Left forelimb (tissue), 1 donor: ENCODE data around the gene RPLP2.

Experiments
- DNase-seq: peaks from one replicate; pipeline ENCODE4 v3.0.0-alpha.2; 2018; ENCODE audit warnings: low spot score

RPLP2 gene

DNA sequence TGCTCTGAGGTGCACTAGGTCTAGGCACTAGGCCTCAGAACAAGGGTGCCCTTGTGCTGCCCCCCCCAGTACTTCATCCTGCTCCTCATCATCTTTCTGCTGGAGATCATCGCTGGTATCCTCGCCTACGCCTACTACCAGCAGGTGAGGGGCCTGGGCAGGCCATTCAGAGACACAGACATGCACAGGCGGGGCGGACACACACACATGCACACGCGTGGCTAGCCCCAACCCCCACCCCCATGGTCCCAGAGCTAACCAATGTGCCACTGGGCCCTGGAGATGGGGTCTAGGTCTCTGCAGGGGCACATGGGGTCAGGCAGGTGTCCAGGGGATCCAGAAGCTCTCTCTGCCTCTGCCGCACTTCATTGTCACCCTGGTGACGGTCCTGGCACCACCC, 26.9 kb downstream of the RPLP2 start:
- DNase-seq, result no peak

DNA sequence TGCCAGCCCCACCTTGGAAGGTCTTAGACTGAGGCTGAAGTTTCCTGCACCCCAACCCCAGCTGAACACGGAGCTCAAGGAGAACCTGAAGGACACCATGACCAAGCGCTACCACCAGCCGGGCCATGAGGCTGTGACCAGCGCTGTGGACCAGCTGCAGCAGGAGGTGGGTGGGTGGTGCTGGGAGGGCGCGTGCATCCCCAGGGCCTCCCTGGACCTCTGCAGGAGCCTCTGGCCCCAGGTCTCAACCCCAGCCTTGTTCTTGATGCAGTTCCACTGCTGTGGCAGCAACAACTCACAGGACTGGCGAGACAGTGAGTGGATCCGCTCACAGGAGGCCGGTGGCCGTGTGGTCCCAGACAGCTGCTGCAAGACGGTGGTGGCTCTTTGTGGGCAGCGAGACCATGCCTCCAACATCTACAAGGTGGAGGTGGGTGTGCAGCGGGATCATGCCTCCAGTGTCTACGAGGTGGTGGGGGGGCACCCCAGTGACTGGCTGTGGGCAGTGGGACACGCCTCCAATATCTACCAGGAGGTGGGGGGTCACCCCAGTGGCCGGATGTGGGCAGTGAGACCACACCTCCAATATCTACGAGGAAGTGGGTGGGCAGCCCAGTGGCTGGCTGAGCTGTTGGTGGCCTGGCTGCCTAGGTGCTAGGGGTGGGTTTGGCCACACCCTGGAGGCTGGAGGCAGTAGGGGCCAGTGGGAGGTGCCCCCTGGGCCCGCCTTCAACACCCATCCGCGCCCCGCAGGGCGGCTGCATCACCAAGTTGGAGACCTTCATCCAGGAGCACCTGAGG, 27.6 kb downstream of the RPLP2 start:
- DNase-seq, result no peak

DNA sequence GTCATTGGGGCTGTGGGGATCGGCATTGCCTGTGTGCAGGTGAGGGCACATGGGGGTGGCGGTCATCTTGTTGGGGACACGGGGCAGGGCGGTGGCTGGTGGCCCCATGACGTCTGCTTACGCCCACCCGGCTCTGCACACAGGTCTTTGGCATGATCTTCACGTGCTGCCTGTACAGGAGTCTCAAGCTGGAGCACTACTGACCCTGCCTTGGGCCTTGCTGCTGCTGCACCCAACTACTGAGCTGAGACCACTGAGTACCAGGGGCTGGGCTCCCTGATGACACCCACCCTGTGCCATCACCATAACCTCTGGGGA, 28.2 kb downstream of the RPLP2 start:
- no peak for DNase-seq

DNA sequence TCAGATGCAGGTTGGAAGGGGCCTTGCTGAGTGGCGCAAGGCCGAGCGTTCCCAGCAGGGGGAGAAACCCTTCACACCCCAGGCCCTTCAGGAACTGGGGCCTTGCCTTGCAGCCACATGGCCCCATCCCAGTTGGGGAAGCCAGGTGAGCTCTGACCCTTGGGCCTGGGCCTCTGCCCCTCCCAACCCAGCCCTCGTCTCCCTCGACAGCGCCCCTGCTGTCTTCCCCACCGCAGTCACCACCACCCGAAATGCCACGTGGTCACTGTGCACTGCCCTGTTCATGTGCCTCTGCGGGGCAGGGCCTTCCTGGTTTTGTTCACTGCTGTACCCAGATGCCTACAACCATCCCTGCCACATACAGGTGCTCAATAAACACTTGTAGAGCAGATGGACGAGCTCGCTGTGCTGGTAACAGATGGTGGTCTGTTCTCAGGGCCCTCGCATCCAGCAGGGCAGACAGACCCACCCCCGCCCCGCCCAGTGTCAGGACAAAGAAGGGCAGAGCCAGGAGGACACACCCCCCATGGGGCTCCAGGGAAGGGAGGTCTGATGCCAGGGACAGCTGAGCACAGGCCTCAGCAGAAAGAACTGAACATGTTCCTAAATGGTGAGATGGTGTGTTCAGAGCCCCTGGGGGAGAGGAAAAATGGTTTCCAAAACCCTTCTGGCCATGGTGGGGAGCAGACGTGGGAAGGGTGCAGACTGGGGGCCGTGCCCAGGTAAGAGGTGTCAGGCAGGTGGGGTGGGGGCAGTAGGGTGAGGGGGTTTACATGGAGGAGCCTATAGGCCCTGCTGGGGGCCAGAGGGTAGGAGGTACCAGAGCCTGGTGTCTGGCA, 28.9 kb downstream of the RPLP2 start:
- no peak for DNase-seq

DNA sequence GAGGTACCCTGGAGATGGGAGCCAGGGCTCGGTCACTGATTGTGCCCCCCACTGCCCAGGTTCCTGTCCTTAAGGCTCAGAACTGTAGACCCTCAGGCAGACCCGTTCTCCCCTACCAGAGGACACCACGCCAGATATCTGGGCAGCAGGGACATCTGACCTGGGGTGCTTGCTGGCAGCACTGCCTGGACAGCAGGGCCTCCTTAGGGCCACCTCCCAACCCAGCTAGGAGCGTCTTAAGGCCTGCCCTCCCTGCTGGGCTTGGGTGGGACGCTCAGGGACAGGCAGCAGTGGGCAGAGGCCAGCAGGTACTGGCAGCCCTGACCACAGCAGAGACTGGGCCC, 29.5 kb downstream of the RPLP2 start:
- no peak for DNase-seq

DNA sequence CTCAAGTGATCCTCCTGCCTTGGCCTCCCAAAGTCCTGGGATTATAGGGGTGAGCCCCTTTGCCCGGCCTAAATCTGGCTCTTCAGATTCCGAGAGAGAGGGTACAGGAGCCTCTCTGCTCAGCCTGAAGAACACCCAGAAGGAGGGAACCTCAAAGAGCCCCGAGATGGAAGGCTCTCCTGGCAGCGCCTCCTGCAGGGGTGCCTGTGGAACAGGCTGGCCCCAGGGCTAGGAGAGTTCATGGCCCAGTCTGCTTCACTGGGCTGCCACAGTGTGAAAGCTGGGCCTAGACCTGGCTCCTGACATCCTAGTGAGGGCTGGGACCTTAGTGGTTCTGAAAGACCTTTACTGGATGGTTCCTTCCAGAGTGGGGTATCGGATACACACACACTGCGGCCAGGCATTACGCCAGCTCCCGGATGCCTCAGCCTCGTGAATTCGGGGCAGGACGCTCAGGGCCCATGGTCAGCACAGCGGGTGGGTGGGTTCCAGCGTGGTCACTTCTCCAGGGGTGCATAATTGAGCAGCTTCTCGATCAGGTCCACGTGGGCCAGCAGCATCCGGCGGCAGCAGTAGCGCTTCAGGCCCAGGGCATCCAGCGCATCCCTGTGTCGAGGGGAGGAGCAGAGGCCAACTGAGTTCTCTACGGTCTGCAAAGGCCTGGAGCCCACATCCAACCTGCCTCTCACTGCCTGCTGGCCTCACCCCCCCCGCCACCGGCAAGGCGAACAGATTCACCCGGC, 30.3 kb downstream of the RPLP2 start:
- no peak for DNase-seq

DNA sequence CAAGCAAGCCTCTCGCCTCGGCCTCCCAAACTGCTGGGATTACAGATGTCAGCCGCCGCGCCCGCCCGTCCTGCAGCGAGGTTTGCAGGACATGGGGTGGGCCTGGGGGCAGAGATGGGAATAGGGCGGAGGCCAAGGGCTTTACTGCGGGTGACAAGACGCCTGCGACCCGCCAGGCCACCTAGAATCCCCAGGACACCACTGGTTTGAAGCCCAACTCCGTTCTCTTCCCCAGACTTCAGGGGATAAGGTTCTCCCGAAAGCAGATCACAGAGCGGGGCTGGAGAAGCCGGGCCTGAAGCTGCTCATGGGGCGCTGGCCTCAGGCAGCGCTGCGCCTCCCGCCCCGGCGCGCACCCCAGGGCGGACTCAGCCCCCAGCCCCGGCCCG, 32.2 kb downstream of the RPLP2 start:
- no peak for DNase-seq

DNA sequence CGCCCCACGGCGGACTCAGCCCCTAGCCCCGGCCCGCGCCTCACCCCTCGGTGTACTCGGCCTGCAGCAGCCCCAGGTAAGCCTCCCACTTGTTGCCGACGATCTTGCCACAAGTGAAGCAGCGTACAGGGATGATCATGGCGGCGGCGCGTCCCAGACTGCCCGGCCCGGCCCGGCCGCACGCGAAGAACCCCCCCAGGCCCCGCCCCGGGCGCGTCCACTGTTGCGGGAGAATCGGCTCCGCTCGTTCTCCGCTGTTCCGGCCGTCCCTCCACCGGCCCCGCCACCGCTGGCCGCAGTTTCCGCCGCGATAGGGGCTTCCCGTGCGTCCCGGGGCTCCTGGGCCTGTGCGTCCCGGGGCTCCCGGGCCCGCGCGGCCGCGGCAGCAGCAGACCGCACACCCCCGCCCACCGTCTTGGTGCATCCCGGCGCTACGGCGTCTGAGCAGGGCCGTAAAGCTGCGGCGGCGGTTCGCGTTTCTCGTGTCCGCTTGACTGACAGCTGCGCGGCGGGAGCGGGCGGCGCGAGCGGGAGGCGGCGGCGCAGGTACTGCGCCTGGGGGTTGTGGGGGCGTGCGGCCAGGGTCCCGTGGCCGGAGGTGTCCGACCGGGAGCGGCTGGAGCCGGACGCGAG, 32.7 kb downstream of the RPLP2 start, which contains the start of the genes POLR2L and TSPAN4:
POLR2L (minus strand) TSS at position 160 of the 633 bp plus-strand sequence; CDS start at position 139, 21 bp downstream.
TSPAN4 (plus strand) TSS at position 483 of the 633 bp plus-strand sequence. CDS start 7,453 bp downstream, outside the sequence.
- peak; percentile 95 for DNase-seq

DNA sequence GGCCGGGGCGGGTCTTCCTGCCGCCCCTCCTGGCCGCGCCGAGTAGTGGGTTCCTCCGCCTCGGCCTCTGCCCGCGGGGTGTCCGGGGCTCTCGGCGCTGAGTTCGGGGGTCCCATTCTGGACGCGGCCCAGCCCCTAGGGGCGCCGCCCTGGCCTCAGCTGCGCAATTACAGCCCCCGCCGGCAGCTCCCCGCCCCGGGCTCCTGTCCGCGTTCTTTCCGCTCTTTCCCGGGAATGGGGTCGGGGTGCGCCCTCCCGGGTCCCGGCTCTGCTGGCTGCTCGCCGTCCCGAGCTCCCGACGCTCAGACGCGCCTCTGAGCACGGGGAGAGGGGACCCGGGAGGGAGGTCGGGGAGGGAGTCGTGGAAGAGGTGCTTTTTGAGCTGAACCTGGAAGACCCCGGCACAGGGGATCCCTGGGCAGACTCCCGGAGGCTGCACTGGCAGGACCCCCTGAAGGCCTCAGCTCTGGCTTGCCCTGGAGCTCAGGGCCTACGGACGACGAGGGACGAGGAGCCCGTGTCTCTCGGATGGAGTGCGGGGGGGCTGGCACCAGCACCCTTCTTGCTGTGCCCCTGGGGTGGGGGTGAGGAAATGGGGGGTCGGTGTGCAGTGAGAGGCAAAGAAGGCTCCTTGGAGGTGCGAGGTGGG, 33.4 kb downstream of the RPLP2 start:
- no peak for DNase-seq

DNA sequence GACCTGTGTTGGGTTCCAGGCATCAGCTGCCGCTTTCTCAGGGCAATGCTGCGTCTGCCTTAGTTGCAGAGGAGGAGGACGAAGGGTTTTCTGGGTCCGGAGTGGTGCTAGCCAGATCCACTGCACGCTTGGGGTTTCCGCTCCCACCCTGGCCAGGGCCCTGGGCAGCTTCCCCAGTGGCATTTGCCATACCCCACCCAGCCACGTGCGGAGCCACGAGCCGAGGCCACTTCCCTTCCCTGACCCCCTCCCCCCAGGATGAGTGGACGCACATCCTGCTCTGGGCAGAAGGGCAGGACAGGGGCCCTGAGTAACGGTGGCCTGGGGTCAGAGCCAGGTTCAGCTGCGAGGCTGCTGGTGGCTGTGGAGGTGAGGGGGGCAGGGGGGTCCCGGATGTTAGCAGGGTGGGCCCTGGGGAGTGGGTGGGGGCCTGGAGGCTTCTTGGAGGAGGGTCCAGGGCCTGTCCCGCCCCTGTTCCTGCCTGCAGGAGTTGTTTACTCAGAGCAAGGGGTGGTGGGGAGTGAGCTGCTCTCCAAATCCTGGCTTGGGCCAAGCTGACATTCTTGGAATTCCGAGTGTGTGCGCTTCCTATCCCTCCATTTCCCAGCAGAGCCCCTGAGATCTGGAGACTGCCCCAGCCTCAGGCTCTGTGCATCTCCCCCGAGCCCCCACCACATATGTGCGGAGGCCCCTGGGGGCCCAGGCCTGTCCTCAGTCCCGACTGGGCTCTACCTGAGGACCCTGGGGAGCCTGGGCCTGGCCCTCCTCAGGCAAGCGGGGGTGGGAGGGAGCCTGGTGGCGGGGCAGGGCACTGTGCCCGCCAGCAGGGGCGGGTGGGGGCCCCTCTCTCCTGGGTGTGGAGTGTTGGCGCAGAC, 34.3 kb downstream of the RPLP2 start:
- peak; percentile 88 for DNase-seq

DNA sequence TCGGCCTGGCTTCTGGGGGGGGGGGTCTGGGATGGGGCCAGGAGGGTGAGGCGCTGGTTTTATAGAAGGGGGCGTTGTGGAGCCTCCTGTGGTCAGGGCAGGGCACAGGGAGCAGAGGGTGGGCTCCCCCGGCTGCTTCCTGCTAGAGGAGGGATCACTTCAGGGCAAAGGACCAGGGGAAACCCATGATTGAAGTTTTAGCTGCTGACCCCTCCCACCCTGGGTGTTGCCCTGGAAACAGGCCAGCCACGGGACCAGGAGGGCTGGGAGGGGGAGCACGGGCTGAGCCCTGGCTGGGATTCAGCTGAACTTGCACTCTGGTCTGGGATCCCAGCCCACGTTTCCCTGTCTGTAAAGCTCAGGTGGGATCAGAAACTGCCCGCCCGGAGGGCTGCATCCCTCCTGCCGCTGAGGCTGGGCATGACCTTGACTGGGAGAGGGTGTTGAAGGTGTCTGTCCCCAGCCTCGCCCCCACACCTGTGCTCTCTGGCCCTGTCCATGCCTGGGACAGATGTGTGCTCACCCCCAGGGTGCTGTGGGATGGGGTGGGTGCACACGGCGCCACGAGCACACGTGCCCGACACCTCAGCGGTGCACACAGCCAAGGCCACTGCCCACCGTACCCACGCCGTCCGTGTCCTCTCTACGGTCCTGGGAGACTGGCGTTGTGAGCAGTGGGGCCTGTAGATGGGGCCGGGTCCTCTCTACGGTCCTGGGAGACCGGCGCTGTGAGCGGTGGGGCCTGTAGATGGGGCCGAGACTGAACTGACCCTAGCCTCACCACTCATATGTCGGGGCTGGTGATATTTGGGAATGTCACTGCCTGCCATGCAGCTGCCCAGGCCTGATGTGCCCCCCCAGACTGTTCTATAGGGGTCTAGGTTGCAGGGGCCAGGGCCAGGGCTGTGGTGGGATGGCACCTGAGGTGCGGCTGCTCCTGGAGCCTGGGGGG, 35.2 kb downstream of the RPLP2 start:
- DNase-seq, result peak; percentile 93

DNA sequence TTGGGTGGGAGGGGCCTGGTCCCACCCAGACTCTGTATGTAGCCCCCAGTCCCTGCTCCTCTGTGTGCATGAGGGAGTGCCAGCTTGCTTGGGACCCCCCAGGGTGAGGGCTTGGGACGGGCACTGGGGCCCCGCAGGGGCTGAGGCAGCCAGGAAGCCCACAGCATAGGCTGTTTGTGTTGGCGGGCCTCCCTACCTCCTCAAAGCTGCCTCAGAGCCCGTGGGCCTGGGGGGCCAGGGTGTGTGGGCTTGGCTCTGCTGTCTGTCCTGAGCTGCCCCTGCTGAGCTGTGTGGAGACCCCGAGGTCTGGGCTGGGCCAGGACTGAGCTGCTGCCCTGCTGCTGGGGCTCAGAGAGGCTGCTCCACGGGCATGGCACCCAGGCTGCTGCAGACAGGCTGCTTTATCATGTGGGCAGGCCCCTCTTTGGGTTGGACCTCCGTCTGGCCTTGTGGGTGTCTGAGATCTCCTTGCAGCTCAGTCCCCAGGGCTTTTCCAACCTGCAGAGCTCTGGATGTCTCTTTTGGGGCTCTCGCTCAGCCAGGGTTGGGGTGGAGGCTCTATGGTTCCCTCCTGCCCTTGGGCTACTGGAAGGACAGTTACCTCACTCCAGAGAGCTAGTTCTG, 36.2 kb downstream of the RPLP2 start:
- DNase-seq, result no peak

DNA sequence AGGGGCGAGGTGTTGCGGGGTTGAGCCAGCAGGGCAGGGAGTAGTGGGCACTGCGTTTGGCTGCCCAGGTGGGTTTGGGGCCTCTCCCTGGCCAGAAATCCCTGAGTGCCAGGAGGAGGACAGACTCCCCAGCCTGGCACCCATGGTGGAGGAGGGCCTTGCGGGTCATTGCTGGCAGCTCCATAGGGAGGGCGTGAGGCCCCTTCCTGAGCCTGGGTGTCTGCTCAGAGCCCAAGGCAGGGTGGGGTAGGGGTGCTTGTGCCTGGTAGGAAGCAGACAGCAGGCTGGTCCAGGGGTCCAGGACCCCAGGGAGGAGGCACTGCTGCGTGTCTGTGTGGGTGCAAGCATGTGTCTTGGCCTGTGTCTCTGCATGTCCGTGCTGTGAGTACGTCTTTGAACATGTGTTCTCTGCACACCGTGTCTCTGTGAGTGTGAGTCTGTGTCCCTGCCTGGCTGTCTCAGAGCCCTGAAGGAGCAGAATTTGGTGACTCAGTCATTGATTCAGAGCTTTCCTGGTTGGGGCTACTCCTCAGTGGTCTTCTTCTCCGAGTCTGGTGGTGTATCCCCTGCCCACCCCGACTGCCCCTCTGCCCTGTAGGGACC, 36.8 kb downstream of the RPLP2 start:
- no peak for DNase-seq

DNA sequence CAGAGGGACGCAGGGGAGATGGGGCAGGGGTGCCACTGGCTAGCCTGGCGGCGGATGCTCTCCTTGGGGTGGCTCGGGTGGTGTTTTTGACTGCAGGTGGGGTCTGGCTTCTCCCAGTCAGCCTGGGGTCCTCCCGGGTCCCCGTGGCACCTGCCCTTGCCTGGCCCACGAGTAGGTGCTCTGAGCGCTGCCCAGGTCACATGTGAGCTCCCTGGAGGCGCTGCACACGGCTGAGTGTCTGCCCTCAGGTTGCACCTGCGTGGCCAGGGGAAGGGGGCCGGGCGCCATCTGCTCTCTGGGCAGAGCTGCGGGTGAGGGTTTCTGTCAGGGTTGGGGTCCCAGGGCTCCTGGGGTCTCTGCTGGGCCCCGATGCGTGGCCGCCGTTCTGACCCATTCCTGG, 38.1 kb downstream of the RPLP2 start:
- DNase-seq, result no peak

DNA sequence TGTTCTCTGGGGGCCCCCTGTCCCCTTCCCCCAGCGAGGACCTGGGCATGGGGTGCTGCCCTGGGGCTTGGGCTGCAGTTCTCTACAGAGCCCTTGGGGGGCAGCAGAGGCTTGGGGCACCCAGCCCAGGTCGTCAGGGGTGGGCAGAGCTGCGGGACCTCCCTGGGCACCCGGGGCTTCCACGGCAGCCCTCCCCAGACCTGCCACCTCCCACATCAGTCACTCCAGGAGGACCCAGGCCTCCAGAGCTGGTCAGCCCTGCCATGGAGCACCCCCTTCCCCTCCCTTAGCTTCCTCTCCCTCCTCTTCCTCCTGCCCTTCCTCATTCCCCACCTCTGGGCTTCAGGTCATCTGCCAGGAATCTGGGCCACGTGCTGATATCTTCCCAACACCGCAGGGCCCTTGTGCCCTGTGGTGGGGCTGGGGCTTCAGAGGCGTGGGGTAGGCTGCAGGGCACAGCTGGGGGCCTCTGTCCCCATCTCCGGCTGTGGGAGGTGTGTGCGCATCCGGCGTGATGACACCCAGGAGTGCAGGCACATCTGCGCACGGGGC, 38.7 kb downstream of the RPLP2 start:
- no peak for DNase-seq

DNA sequence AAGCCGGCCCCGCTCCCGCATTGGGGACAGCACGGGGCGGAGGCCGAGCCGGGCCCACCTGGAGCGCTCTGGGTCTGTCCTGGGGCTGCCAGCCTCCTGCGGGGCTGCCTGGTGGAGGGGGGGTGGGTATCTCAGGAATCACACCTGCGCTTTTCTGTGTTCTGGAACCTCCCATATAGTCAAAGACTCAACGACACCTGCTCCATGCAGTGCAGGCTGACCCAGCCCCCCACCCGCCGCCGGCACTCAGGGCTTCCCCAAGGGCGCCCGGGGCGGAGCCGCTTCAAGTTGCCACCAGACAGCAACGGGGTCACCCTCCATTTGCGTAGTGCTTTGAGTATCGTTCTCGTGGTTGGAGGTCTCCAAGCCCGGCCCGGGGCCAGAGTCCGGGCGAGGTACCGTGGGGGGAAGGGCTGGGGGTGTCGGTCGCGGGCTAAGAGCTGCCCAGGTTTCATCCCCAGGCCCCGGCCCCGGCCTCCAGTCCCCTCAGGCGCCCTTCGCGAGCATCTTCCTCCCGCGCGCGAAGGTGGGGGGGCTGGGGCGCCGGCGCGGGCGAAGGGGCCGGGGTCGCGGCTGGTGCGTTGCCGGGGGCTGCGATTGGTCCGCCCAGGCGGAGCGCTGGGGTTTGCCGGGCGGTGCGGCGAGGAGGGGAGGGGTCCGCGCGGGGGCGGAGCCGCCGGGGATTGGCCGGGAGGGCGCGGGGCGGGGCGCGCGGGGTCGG, 39.5 kb downstream of the RPLP2 start:
- no peak for DNase-seq

DNA sequence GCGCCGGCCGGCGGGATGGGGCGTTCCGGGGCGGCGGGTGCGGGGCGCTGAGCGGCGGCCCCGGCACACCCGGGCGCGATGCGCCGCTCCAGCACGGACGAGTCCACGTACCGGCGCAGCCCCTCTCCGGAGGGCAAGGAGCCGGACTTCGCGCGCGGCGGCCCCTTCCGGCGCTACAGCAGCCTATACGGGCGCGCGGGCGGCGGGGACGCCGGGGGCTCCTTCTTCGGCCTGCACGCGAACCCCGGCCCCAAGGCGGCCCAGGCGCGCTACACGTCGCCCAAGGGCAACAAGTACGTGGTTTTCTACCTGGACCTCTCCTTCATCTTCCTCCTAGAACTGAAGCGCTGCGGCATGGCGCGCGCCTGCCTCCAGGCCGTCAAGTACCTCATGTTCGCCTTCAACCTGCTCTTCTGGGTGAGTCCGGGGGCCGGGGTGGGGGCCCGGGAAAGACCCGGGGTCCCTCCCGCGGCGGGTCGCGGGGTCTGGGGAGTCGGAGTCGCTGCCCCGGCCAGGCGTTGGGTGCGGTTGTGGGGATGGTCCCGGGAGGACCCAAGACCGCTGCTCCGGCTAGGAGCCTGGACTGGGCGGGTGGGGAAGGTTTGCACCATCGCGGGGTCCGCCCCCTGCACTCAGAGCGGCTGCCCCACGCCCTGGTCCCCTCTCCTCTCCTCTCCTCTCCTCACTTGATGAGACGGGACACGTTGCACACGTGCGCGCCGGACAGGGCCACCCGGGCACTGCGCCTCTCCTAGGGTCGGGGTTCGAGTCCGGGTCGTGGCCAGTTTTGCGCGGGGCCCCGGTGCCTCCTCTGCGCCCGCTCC, 40.4 kb downstream of the RPLP2 start:
- DNase-seq, result no peak
